ENCODE results near the gene TTC23.

GRCh38 chr15:99154271-99154670 lies 95.1 kb downstream of the TTC23 start:
- TF ChIP-seq GATA3 (IDR thresholded peaks at IDR 0.05; ENCODE audit: low read depth, low read length) (no peak), GATA2 (IDR thresholded peaks at IDR 0.05; ENCODE audit: low read depth, low read length) (no peak)

All from SH-SY5Y (cell line).